ENCODE results near the gene CMSS1.

CMSS1 gene

GRCh38 chr3:99866261-99866761 lies 48.6 kb downstream of the CMSS1 start:
- Histone ChIP-seq H3K4me1 (ENCODE audit: low read length) (no peaks in the 10 kb centered on the region), H3K79me2 (ENCODE audit: low read length) (no peaks in the 10 kb centered on the region), H3F3A (ENCODE audit: insufficient read depth, low read length) (no peaks in the 10 kb centered on the region), H2AFZ (ENCODE audit: low read length) (no peak overlapping the region), H3K9me3 (replicated peaks; ENCODE audit: insufficient read depth, low read length) (no peaks in the 10 kb centered on the region), H3K4me3 (ENCODE audit: low read length) (no peak overlapping the region), H3K27me3 (replicated peaks; ENCODE audit: insufficient read depth, low read length) (no peaks in the 10 kb centered on the region), H4K20me1 (ENCODE audit: insufficient read depth, low read length) (no peaks in the 10 kb centered on the region), H3K36me3 (replicated peaks; ENCODE audit: insufficient read depth, low read length) (no peaks in the 10 kb centered on the region), H3K4me2 (ENCODE audit: low read depth, low read length) (no peak overlapping the region), H3K9ac (ENCODE audit: low read length) (no peak overlapping the region), H3K9me2 (replicated peaks; ENCODE audit: insufficient read depth, low read length) (no peaks in the 10 kb centered on the region), H3K27ac (ENCODE audit: low read length) (no peak overlapping the region)
- DNase-seq: no peak
- TF ChIP-seq EZH2 (optimal IDR thresholded peaks at IDR 0.05; ENCODE audit: low read depth, low read length) (no peak), EZH2phosphoT487 (IDR thresholded peaks at IDR 0.05; ENCODE audit: low read length) (no peak)
- TF ChIP-seq, protein P1, sequence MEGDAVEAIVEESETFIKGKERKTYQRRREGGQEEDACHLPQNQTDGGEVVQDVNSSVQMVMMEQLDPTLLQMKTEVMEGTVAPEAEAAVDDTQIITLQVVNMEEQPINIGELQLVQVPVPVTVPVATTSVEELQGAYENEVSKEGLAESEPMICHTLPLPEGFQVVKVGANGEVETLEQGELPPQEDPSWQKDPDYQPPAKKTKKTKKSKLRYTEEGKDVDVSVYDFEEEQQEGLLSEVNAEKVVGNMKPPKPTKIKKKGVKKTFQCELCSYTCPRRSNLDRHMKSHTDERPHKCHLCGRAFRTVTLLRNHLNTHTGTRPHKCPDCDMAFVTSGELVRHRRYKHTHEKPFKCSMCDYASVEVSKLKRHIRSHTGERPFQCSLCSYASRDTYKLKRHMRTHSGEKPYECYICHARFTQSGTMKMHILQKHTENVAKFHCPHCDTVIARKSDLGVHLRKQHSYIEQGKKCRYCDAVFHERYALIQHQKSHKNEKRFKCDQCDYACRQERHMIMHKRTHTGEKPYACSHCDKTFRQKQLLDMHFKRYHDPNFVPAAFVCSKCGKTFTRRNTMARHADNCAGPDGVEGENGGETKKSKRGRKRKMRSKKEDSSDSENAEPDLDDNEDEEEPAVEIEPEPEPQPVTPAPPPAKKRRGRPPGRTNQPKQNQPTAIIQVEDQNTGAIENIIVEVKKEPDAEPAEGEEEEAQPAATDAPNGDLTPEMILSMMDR (IDR thresholded peaks at IDR 0.05; ENCODE audit: low read length): no peak

GRCh38 chr3:99867594-99868310 lies 50.1 kb downstream of the CMSS1 start:
- no peaks in the 10 kb centered on the region for H3K9me3 ChIP-seq (replicated peaks; ENCODE audit: insufficient read depth, low read length)
- DNase-seq: no peak
- H3K4me2 ChIP-seq (ENCODE audit: low read depth, low read length): no peak overlapping the region
- H3F3A ChIP-seq (ENCODE audit: insufficient read depth, low read length): no peaks in the 10 kb centered on the region
- H4K20me1 ChIP-seq (ENCODE audit: insufficient read depth, low read length): no peaks in the 10 kb centered on the region
- H3K9ac ChIP-seq (ENCODE audit: low read length): no peak overlapping the region
- H3K9me2 ChIP-seq (replicated peaks; ENCODE audit: insufficient read depth, low read length): no peaks in the 10 kb centered on the region
- no peak for TF ChIP-seq EZH2 (optimal IDR thresholded peaks at IDR 0.05; ENCODE audit: low read depth, low read length)
- TF ChIP-seq, protein P1 (IDR thresholded peaks at IDR 0.05; ENCODE audit: low read length): no peak
- no peak for TF ChIP-seq EZH2phosphoT487 (IDR thresholded peaks at IDR 0.05; ENCODE audit: low read length)
- H3K4me3 ChIP-seq (ENCODE audit: low read length): no peak overlapping the region
- no peak overlapping the region for H3K27ac ChIP-seq (ENCODE audit: low read length)
- no peaks in the 10 kb centered on the region for H3K27me3 ChIP-seq (replicated peaks; ENCODE audit: insufficient read depth, low read length)
- H3K36me3 ChIP-seq (replicated peaks; ENCODE audit: insufficient read depth, low read length): no peaks in the 10 kb centered on the region
- no peaks in the 10 kb centered on the region for H3K4me1 ChIP-seq (ENCODE audit: low read length)
- H2AFZ ChIP-seq (ENCODE audit: low read length): no peak overlapping the region
- H3K79me2 ChIP-seq (ENCODE audit: low read length): no peaks in the 10 kb centered on the region

DNA sequence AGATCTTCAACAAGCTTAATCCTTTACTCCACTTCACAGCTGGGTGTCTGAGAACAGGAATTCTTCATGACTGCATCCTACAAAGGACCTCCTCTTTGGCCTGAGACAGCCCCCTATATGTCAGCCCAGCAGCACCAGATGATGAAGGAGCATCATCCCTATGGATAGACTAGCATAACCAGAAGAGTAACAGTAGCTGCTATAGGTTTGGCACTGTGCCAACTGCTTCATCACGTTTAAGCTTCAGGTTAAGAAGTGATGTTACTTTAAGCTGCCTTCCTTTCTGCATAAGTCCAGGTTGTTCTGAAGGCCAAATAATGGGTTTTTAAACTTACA lies 50.6 kb downstream of the CMSS1 start:
- Histone ChIP-seq H3K4me1 (ENCODE audit: low read length) (no peaks in the 10 kb centered on the region), H3K9ac (ENCODE audit: low read length) (no peak overlapping the region), H3F3A (ENCODE audit: insufficient read depth, low read length) (no peaks in the 10 kb centered on the region), H3K9me3 (replicated peaks; ENCODE audit: insufficient read depth, low read length) (no peaks in the 10 kb centered on the region), H3K79me2 (ENCODE audit: low read length) (no peaks in the 10 kb centered on the region), H3K36me3 (replicated peaks; ENCODE audit: insufficient read depth, low read length) (no peaks in the 10 kb centered on the region), H3K4me2 (ENCODE audit: low read depth, low read length) (no peak overlapping the region), H3K27ac (ENCODE audit: low read length) (no peak overlapping the region), H3K27me3 (replicated peaks; ENCODE audit: insufficient read depth, low read length) (no peaks in the 10 kb centered on the region), H3K9me2 (replicated peaks; ENCODE audit: insufficient read depth, low read length) (no peaks in the 10 kb centered on the region), H4K20me1 (ENCODE audit: insufficient read depth, low read length) (no peaks in the 10 kb centered on the region), H2AFZ (ENCODE audit: low read length) (no peak overlapping the region), H3K4me3 (ENCODE audit: low read length) (no peak overlapping the region)
- no peak for DNase-seq
- TF ChIP-seq, protein P1 (IDR thresholded peaks at IDR 0.05; ENCODE audit: low read length): no peak

Data from MM.1S (cell line).